ENCODE data around the gene HS3ST5. TPM values are rescaled to one million over a fixed set of nuclear protein-coding genes. Genes with fewer than 3 reads are reported as not detected.

Gene HS3ST5
- total and polyA plus RNA-seq, 2 donors (not counting 3 experiments of a cell fraction or from before 2014, with no cell fraction given): not detected

GRCh38 chr6:114142258-114142657, 200.6 kb downstream of the HS3ST5 start:
- Histone ChIP-seq H3K4me3 (replicated peaks in 1 of 3; ENCODE audit: insufficient read depth in 1 of 3, low read depth in 1 of 3, low read length in 3 of 3) (no peak overlapping the region), H3K9ac (replicated peaks; ENCODE audit: extremely low read depth, insufficient read depth, low read length) (no peak overlapping the region), H3K9me3 (replicated peaks; ENCODE audit: control insufficient read depth, insufficient read depth, low read length) (no peaks in the 10 kb centered on the region), H3K27ac (ENCODE audit: insufficient read depth, low read depth, low read length) (no peak overlapping the region), H3K27me3 (ENCODE audit: control insufficient read depth in 2 of 2, insufficient read depth in 2 of 2, low read length in 2 of 2) (no peaks in the 10 kb centered on the region), H4K20me1 (replicated peaks; ENCODE audit: control insufficient read depth, extremely low read depth, insufficient read depth, low read length) (no peaks in the 10 kb centered on the region), H3K9me1 (replicated peaks; ENCODE audit: control insufficient read depth, extremely low read depth, insufficient read depth, low read length) (no peaks in the 10 kb centered on the region), H2AFZ (ENCODE audit: low read depth, low read length) (no peak overlapping the region), H3K4me2 (ENCODE audit: insufficient read depth, low read length) (no peak overlapping the region), H3K4me1 (ENCODE audit: control insufficient read depth, extremely low read depth, insufficient read depth, low read length) (no peaks in the 10 kb centered on the region), H3K79me2 (ENCODE audit: control insufficient read depth, insufficient read depth, low read length) (no peaks in the 10 kb centered on the region), H3K36me3 (ENCODE audit: control insufficient read depth in 2 of 2, extremely low read depth in 1 of 2, insufficient read depth in 2 of 2, low read length in 2 of 2) (no peaks in the 10 kb centered on the region)
- BruUV-seq (replicated peaks): no TSS peak
- intact Hi-C loops (cut with micrococcal nuclease): no loop called here
- dilution Hi-C loops (cut with MboI; ENCODE audit: extremely low pct_ligation_motif_present, low sequenced_read_pairs): no loop called here
- TF ChIP-seq GATA2 (IDR thresholded peaks at IDR 0.05; ENCODE audit: insufficient read depth, insufficient read length, low read depth, low read length) (no peak), EZH2 (IDR thresholded peaks at IDR 0.05; ENCODE audit: borderline replicate concordance, low read depth, low read length, severe bottlenecking) (no peak), JUN (IDR thresholded peaks at IDR 0.05; ENCODE audit: borderline replicate concordance, insufficient read depth, insufficient read length, low read depth) (no peak), MYC (IDR thresholded peaks at IDR 0.05; ENCODE audit: low read depth, low read length) (no peak), POLR2AphosphoS5 (IDR thresholded peaks at IDR 0.05; ENCODE audit: insufficient read depth, low read depth, low read length) (no peak)
- TF ChIP-seq, protein P1, sequence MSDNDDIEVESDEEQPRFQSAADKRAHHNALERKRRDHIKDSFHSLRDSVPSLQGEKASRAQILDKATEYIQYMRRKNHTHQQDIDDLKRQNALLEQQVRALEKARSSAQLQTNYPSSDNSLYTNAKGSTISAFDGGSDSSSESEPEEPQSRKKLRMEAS (IDR thresholded peaks at IDR 0.05; ENCODE audit: insufficient read depth, insufficient read length): no peak
- DNase-seq (ENCODE audit: low read depth, low spot score) (no peak), FAIRE-seq (no peak)
- ChIA-PET POLR2A (no interaction called here), CTCF (interaction anchor here (1.0 to 1.7 kb wide), 4 partner anchors 11 to 161 kb away, joined by 3 to 5 read pairs (median 4); no protein-coding TSS in a partner anchor)

- Histone ChIP-seq H3K36me3 (ENCODE audit: control insufficient read depth in 2 of 2, extremely low read depth in 1 of 2, insufficient read depth in 2 of 2, low read length in 2 of 2) (no peaks in the 10 kb centered on the region), H4K20me1 (replicated peaks; ENCODE audit: control insufficient read depth, extremely low read depth, insufficient read depth, low read length) (no peaks in the 10 kb centered on the region), H3K79me2 (ENCODE audit: control insufficient read depth, insufficient read depth, low read length) (no peaks in the 10 kb centered on the region), H3K9me1 (replicated peaks; ENCODE audit: control insufficient read depth, extremely low read depth, insufficient read depth, low read length) (no peaks in the 10 kb centered on the region), H2AFZ (ENCODE audit: low read depth, low read length) (no peak overlapping the region), H3K9ac (replicated peaks; ENCODE audit: extremely low read depth, insufficient read depth, low read length) (no peak overlapping the region), H3K27ac (ENCODE audit: insufficient read depth, low read depth, low read length) (no peak overlapping the region), H3K9me3 (replicated peaks; ENCODE audit: control insufficient read depth, insufficient read depth, low read length) (no peaks in the 10 kb centered on the region), H3K4me1 (ENCODE audit: control insufficient read depth, extremely low read depth, insufficient read depth, low read length) (no peaks in the 10 kb centered on the region), H3K27me3 (ENCODE audit: control insufficient read depth in 2 of 2, insufficient read depth in 2 of 2, low read length in 2 of 2) (no peaks in the 10 kb centered on the region), H3K4me3 (replicated peaks in 1 of 3; ENCODE audit: insufficient read depth in 1 of 3, low read depth in 1 of 3, low read length in 3 of 3) (no peak overlapping the region), H3K4me2 (ENCODE audit: insufficient read depth, low read length) (no peak overlapping the region)
- no TSS peak for BruUV-seq (replicated peaks)
- POLR2A ChIA-PET: no interaction called here
- no peak for FAIRE-seq
- no peak for TF ChIP-seq JUN (IDR thresholded peaks at IDR 0.05; ENCODE audit: borderline replicate concordance, insufficient read depth, insufficient read length, low read depth)
- TF ChIP-seq, protein P1 (IDR thresholded peaks at IDR 0.05; ENCODE audit: insufficient read depth, insufficient read length): no peak
- no peak for TF ChIP-seq POLR2A (IDR thresholded peaks at IDR 0.05; ENCODE audit: low read depth, low read length)
- TF ChIP-seq FOS (IDR thresholded peaks at IDR 0.05; ENCODE audit: borderline replicate concordance, insufficient read depth, low read length): no peak
- no peak for TF ChIP-seq GATA2 (IDR thresholded peaks at IDR 0.05; ENCODE audit: insufficient read depth, insufficient read length, low read depth, low read length)
- TF ChIP-seq, protein P2, sequence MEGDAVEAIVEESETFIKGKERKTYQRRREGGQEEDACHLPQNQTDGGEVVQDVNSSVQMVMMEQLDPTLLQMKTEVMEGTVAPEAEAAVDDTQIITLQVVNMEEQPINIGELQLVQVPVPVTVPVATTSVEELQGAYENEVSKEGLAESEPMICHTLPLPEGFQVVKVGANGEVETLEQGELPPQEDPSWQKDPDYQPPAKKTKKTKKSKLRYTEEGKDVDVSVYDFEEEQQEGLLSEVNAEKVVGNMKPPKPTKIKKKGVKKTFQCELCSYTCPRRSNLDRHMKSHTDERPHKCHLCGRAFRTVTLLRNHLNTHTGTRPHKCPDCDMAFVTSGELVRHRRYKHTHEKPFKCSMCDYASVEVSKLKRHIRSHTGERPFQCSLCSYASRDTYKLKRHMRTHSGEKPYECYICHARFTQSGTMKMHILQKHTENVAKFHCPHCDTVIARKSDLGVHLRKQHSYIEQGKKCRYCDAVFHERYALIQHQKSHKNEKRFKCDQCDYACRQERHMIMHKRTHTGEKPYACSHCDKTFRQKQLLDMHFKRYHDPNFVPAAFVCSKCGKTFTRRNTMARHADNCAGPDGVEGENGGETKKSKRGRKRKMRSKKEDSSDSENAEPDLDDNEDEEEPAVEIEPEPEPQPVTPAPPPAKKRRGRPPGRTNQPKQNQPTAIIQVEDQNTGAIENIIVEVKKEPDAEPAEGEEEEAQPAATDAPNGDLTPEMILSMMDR (IDR thresholded peaks at IDR 0.05; ENCODE audit: extremely low read depth in 1 of 2, insufficient read depth in 1 of 2, low read depth in 1 of 2, low read length in 2 of 2): no peak
- no peak for TF ChIP-seq EZH2 (IDR thresholded peaks at IDR 0.05; ENCODE audit: borderline replicate concordance, low read depth, low read length, severe bottlenecking)
- no peak for TF ChIP-seq POLR2AphosphoS5 (IDR thresholded peaks at IDR 0.05; ENCODE audit: insufficient read depth, low read depth, low read length)
- TF ChIP-seq MYC (IDR thresholded peaks at IDR 0.05; ENCODE audit: low read depth, low read length): no peak
- CTCF ChIA-PET: no interaction called here
- DNase-seq (ENCODE audit: low read depth, low spot score): no peak
- intact Hi-C loops (cut with micrococcal nuclease): no loop called here
- dilution Hi-C loops (cut with MboI; ENCODE audit: extremely low pct_ligation_motif_present, low sequenced_read_pairs): no loop called here
These were observed 202.4 kb downstream of the HS3ST5 start for GRCh38 chr6:114140416-114140815.
